ENCODE data around the gene ANAPC13. TPM values are rescaled to one million over a fixed set of nuclear protein-coding genes. Genes with fewer than 3 reads are reported as not detected.

Gene ANAPC13
- polyA plus RNA-seq, 1 donor (not counting 4 experiments of a cell fraction or from before 2014, with no cell fraction given), result 63.4 TPM

DNA sequence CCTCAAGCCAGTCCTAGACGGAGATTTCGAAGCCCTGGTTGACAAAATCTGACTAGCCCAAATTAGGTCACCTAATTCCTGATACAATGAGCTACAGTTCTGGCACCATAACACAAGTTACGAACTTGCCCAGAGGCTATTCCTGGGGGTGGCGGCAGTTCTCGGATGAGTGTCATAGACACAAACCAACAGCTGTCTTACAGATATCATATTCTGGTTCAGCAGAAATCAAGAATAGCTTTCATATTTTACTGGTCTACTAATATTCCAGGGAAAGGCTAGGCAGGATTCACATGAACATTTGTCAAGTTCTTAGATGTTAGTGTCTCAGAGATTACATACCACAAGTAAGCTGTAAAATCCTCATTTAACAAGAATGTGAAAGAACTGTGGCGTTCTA, 8.8 kb downstream of the ANAPC13 start:
- peak overlapping the region; percentile 15 for H3K4me2 ChIP-seq (ENCODE audit: control insufficient read depth, extremely low read depth, insufficient read depth, low read depth, low read length)
- peaks cover 1% of the 10 kb centered on the region for H3K79me2 ChIP-seq (ENCODE audit: control insufficient read depth, insufficient read depth, low read length)
- DNase-seq (ENCODE audit: low read depth, low spot score) (no peak), FAIRE-seq (no peak)
- peaks cover 46% of the 10 kb centered on the region for H3K4me1 ChIP-seq (ENCODE audit: control insufficient read depth, extremely low read depth, insufficient read depth, low read length)
- H3K27ac ChIP-seq (ENCODE audit: control insufficient read depth, insufficient read depth, low read length), result peak overlapping the region; percentile 27
- H3K9ac ChIP-seq (ENCODE audit: control insufficient read depth, extremely low read depth, insufficient read depth, low read length), result no peak overlapping the region
- H3K9me3 ChIP-seq (ENCODE audit: control insufficient read depth, low read depth, low read length), result no peaks in the 10 kb centered on the region
- H3K4me3 ChIP-seq (ENCODE audit: control insufficient read depth in 2 of 3, extremely low read depth in 1 of 3, insufficient read depth in 2 of 3, low read depth in 1 of 3, low read length in 3 of 3), result no peak overlapping the region
- no peaks in the 10 kb centered on the region for H3K9me1 ChIP-seq (ENCODE audit: control insufficient read depth, extremely low read depth, insufficient read depth, low read length)
- TF ChIP-seq, protein P1, sequence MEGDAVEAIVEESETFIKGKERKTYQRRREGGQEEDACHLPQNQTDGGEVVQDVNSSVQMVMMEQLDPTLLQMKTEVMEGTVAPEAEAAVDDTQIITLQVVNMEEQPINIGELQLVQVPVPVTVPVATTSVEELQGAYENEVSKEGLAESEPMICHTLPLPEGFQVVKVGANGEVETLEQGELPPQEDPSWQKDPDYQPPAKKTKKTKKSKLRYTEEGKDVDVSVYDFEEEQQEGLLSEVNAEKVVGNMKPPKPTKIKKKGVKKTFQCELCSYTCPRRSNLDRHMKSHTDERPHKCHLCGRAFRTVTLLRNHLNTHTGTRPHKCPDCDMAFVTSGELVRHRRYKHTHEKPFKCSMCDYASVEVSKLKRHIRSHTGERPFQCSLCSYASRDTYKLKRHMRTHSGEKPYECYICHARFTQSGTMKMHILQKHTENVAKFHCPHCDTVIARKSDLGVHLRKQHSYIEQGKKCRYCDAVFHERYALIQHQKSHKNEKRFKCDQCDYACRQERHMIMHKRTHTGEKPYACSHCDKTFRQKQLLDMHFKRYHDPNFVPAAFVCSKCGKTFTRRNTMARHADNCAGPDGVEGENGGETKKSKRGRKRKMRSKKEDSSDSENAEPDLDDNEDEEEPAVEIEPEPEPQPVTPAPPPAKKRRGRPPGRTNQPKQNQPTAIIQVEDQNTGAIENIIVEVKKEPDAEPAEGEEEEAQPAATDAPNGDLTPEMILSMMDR (optimal IDR thresholded peaks at IDR 0.05 in 1 of 3, IDR thresholded peaks at IDR 0.05 in 1 of 3, conservative IDR thresholded peaks at IDR 0.05 in 1 of 3; ENCODE audit: extremely low read depth in 1 of 3, insufficient read depth in 2 of 3, low read length in 3 of 3), result no peak
- no peak for TF ChIP-seq EZH2 (IDR thresholded peaks at IDR 0.05; ENCODE audit: low read length)
- dilution Hi-C loops (cut with MboI; ENCODE audit: extremely low pct_ligation_motif_present, low sequenced_read_pairs), result no loop called here
- H2AFZ ChIP-seq (ENCODE audit: control insufficient read depth, low read length), result no peak overlapping the region
- H3K27me3 ChIP-seq (ENCODE audit: control insufficient read depth, extremely low read depth, insufficient read depth, low read length), result no peaks in the 10 kb centered on the region
- H3K36me3 ChIP-seq (ENCODE audit: control insufficient read depth in 2 of 2, extremely low read depth in 1 of 2, insufficient read depth in 2 of 2, low read length in 2 of 2), result peaks cover 6 to 28% of the 10 kb centered on the region in 2 experiments
- H4K20me1 ChIP-seq (ENCODE audit: control insufficient read depth, extremely low read depth, insufficient read depth, low read length), result no peaks in the 10 kb centered on the region

GRCh38 chr3:134476306-134476705, 9.5 kb downstream of the ANAPC13 start:
- no peak for DNase-seq (ENCODE audit: low read depth, low spot score)
- no peak overlapping the region for H3K9ac ChIP-seq (ENCODE audit: control insufficient read depth, extremely low read depth, insufficient read depth, low read length)
- FAIRE-seq, result peak; percentile 80

More at GRCh38 chr3:134476306-134476705, 9.5 kb downstream of the ANAPC13 start:
- H2AFZ ChIP-seq (ENCODE audit: control insufficient read depth, low read length), result no peak overlapping the region
- TF ChIP-seq, protein P1 (optimal IDR thresholded peaks at IDR 0.05 in 1 of 3, IDR thresholded peaks at IDR 0.05 in 1 of 3, conservative IDR thresholded peaks at IDR 0.05 in 1 of 3; ENCODE audit: extremely low read depth in 1 of 3, insufficient read depth in 2 of 3, low read length in 3 of 3), result no peak
- no peak for TF ChIP-seq EZH2 (IDR thresholded peaks at IDR 0.05; ENCODE audit: low read length)
- H3K36me3 ChIP-seq (ENCODE audit: control insufficient read depth in 2 of 2, extremely low read depth in 1 of 2, insufficient read depth in 2 of 2, low read length in 2 of 2), result peaks cover 6 to 23% of the 10 kb centered on the region in 2 experiments
- dilution Hi-C loops (cut with MboI; ENCODE audit: extremely low pct_ligation_motif_present, low sequenced_read_pairs), result no loop called here
- H3K4me2 ChIP-seq (ENCODE audit: control insufficient read depth, extremely low read depth, insufficient read depth, low read depth, low read length), result no peak overlapping the region
- H3K4me3 ChIP-seq (ENCODE audit: control insufficient read depth in 2 of 3, extremely low read depth in 1 of 3, insufficient read depth in 2 of 3, low read depth in 1 of 3, low read length in 3 of 3), result no peak overlapping the region
- H3K9me3 ChIP-seq (ENCODE audit: control insufficient read depth, low read depth, low read length), result no peaks in the 10 kb centered on the region
- peak overlapping the region; percentile 27 for H3K27ac ChIP-seq (ENCODE audit: control insufficient read depth, insufficient read depth, low read length)
- peaks cover 1% of the 10 kb centered on the region for H3K79me2 ChIP-seq (ENCODE audit: control insufficient read depth, insufficient read depth, low read length)
- H4K20me1 ChIP-seq (ENCODE audit: control insufficient read depth, extremely low read depth, insufficient read depth, low read length), result no peaks in the 10 kb centered on the region
- no peaks in the 10 kb centered on the region for H3K9me1 ChIP-seq (ENCODE audit: control insufficient read depth, extremely low read depth, insufficient read depth, low read length)
- no peaks in the 10 kb centered on the region for H3K27me3 ChIP-seq (ENCODE audit: control insufficient read depth, extremely low read depth, insufficient read depth, low read length)
- peaks cover 53% of the 10 kb centered on the region for H3K4me1 ChIP-seq (ENCODE audit: control insufficient read depth, extremely low read depth, insufficient read depth, low read length)
